Stimulated activated CD4-positive, alpha-beta T cell treated with anti-CD3 and anti-CD28 coated beads, Interleukin-15, amount 100 ng/mL, for 48 hours (primary cell): Measurements from ENCODE around the gene GMNC.

Source experiments
- DNase-seq, 2 donors: peaks; one replicate each; pipeline ENCODE4 v3.0.0-alpha.2; 2020; ENCODE audit warnings: low read depth in 2 of 2

The GMNC gene

DNA sequence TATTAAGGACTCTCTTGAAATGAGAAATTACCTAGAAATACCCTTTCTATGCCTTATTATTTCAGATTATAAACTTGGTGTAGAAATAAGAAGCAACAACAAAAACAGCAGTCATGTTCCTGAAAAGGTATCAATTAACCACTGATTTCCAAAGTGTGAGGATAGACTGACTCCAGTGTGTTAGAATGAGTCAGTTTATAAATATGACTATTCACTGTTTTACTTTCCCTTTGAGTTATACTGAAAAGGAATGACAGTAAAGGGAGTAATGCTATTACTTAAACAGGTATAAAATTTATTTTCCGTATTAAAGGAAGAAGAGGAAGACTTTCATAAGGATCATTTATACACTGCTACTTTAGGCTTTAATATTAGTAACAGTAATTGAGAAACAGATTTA lies 12.9 kb downstream of the GMNC start:
- no peak for DNase-seq

DNA sequence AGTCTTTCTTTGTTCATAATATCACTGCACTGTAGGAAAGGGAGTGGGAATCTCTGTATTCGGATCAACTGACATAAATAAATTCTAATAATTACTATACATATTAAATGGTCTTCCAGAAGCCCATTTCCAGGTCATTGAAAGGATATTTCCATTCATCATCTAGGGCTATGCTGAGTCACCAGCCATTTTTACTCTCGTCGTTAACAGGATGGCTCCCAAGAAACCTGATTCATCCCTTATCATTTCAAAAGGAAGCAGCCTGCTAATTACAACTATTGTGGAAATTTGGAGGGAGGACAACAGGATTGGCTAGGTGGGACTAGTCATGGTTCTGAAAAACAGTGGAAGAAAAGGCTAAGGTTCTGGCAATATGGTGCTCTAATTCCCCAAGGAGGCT lies 13.6 kb downstream of the GMNC start:
- DNase-seq, result no peak

GRCh38 chr3:190847436-190847835 lies 15.1 kb downstream of the GMNC start:
- DNase-seq, result no peak

DNA sequence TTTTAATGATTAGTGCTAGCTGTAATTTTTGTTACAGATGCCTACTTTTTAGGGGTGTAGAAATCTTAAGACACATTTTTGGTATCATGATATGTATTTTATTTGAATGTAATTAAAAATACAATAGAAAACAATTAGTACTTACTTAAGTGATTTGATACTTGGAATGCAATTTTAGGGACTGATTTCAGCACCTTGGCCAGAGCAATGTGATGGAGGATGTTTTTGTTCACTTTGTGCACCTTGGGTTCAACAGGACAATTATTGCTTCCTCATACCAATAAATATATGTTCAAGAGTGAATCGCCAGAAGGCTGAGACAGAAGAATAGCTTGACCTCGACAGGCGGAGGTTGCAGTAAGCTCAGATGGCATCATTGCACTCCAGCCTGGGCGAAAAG lies 22.3 kb downstream of the GMNC start:
- DNase-seq, result no peak

DNA sequence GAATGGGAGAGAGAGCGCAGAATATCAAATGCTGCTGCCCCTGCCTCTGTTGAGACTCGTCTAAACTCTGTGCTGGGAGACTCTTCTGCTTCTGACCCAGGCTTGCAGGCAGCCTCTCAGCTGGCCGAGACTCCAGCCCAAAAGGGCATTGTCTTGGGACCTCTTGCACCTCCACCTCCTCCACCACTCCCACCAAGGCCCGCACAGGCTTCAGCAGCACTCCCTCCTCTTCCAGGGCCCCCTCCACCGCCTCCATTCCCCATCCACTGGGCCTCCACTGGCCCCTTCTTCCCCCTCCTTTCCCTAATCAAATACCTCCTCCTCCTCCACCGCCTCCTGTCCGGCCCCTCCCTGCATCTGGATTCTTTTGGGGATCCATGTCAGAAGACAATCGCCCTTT lies 31.3 kb downstream of the GMNC start:
- no peak for DNase-seq

- no peak for DNase-seq
These were observed 32.5 kb downstream of the GMNC start for GRCh38 chr3:190830031-190830430.

GRCh38 chr3:190826018-190826417 lies 36.5 kb downstream of the GMNC start:
- DNase-seq, result no peak

DNA sequence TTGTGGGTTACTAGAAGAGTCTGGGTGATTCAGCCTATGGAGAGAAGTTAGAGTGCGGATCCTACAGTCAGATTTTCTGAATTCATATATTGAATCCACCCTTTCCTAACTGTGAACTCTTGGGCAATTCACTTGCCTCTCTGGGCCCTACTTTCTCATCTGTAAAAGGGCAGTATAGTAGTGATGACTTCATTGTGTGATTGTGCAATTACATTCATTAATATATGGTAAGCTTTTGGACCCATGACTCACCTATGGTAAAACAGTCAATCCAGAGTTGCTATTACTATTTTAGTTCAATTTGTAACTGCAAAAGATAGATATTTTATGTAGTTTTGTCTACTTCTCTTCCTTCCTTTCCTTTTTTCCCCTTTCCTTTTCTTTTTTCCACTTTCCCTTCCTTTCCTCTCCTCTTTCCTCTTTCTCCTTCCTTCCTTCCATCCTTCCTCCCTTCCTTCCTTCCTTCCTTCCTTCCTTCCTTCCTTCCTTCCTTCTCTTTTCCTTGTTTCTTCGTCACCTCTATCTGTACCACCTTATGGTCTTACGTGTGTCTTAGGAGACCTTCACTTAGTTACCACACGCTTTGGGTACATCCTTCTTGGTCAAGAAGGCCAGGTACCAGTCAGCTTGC lies 37.0 kb downstream of the GMNC start:
- DNase-seq, result no peak

- no peak for DNase-seq
These were observed 50.6 kb downstream of the GMNC start for GRCh38 chr3:190811775-190812480.

DNA sequence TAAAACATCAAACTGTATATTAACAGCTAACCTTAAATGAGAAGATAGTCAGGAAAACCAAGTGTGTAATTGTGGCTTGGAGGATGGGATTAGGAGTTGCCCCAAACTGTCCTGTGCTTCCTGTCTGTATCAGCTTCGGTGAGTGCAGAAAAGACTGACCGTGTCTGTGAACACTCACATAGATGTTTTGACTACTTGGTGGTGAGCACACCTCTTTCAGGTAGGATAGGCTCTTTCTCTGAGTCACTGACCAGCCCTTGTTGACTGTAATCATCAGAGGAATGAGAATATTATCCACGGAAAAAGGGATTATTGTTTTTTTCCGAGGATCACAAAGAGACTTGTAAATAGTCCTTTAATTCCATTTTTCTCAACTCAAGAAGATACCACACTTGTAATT lies 51.5 kb downstream of the GMNC start:
- no peak for DNase-seq

- no peak for DNase-seq
These were observed 53.1 kb downstream of the GMNC start for GRCh38 chr3:190809351-190809750.

DNA sequence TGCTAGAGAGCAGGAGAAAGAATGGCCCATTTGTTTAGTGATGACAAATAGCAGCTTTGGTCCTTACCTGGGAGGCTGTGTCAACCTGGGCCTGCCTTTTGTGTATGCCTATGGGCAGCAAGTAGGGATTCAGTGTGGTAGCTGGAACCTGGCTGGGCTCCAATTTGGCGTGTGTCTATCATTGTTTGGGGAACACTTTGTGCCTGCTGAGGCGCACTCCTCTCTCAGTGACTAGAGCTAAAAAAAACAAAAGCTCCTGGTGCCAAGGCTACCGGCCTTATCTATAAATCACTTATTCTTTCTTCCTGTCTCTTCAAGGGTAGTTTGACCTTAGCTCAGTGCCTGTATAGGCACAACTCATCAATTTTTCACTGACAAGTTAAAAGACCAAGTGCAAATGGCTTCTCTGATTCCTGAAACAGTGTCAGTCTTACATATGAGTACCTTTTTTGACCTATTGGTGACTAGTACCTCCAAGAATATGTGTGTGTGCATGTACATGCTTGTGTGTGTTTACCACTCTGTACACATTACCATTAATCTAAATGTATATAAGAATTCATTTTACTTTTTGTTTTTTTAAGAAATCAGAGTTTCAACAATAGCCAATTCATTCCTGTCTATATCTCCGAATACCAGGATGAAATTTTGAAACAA lies 54.6 kb downstream of the GMNC start:
- no peak for DNase-seq
